Measurements from ENCODE around the gene RAPGEFL1.

RAPGEFL1 gene

GRCh38 chr17:40180694-40181093 lies 3.4 kb downstream of the RAPGEFL1 start:
- no peak for TF ChIP-seq CTCF (IDR thresholded peaks at IDR 0.05; ENCODE audit: extremely low read depth, missing control alignments)
- no peak for DNase-seq (ENCODE audit: low spot score)

- DNase-seq (ENCODE audit: low spot score) = no peak
- no peak for TF ChIP-seq CTCF (IDR thresholded peaks at IDR 0.05; ENCODE audit: extremely low read depth, missing control alignments)
These were observed 3.9 kb downstream of the RAPGEFL1 start for GRCh38 chr17:40181205-40181604.

GRCh38 chr17:40182606-40183005 lies 5.3 kb downstream of the RAPGEFL1 start:
- no peak for DNase-seq (ENCODE audit: low spot score)
- TF ChIP-seq CTCF (IDR thresholded peaks at IDR 0.05; ENCODE audit: extremely low read depth, missing control alignments) = no peak

- no peak for DNase-seq (ENCODE audit: low spot score)
- TF ChIP-seq CTCF (IDR thresholded peaks at IDR 0.05; ENCODE audit: extremely low read depth, missing control alignments) = no peak
These were observed 10.0 kb downstream of the RAPGEFL1 start for GRCh38 chr17:40187238-40187637.

- no peak for TF ChIP-seq CTCF (IDR thresholded peaks at IDR 0.05; ENCODE audit: extremely low read depth, missing control alignments)
- DNase-seq (ENCODE audit: low spot score) = no peak
These were observed 11.4 kb downstream of the RAPGEFL1 start for GRCh38 chr17:40188694-40189093.

- DNase-seq (ENCODE audit: low spot score) = peak; percentile 60
- TF ChIP-seq CTCF (IDR thresholded peaks at IDR 0.05; ENCODE audit: extremely low read depth, missing control alignments) = no peak
These were observed 13.1 kb downstream of the RAPGEFL1 start for GRCh38 chr17:40190197-40191021.

- TF ChIP-seq CTCF (IDR thresholded peaks at IDR 0.05; ENCODE audit: extremely low read depth, missing control alignments) = peak; percentile 87
- peak; percentile 86 for DNase-seq (ENCODE audit: low spot score)
These were observed 14.3 kb downstream of the RAPGEFL1 start for GRCh38 chr17:40191237-40192208.
